Epithelial cell of prostate (primary cell): ENCODE data around the gene KAT2B.

Source experiments
- DNase-seq: peaks from one replicate; pipeline ENCODE4 v3.0.0-alpha.2; 2011; ENCODE audit warnings: low read depth, low spot score
- H3K27ac ChIP-seq: fragments of 450-650 bp; 2 replicates; pipeline ENCODE4 v1.5.1; 2017; ENCODE audit warnings: mild to moderate bottlenecking

KAT2B gene

DNA sequence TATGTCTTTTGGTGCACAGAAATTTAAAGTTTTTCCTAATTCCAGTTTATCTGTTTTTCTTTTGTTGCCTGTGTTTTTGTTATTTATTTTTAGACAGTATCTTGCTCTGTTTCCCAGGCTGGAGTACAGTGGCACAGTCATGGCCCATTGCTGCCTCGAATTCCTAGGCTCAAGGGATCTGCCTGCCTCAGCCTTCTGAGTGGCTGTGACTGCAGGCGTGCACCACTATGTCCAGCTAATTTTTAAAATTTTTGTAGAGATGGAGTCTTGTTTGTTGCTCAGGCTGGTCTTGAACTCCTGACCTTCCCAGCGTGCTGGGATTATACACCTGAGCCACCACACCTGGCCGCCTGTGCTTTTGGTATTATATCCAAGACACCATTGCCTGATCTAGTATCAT lies 22.8 kb downstream of the KAT2B start:
- no peak for DNase-seq
- no peak overlapping the region for H3K27ac ChIP-seq

DNA sequence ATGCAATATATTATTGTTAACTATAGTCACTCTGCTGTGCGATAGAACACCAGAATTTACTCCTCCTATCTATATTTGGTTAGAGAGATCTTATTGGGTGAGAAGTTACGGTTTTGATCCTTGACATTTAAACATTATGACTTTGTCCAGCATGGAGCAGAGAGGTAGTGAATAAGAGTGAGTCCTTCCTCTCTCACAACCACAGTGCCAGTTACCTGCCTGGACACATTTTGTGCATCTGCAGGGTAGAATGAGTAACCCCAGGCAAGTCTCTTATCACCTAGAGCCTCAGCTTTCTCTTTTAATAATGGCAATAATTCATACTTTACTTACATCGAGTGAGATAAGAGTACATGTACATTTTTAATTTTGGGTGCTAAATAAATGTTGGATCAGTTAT lies 24.1 kb downstream of the KAT2B start:
- DNase-seq = peak; percentile 64
- peak overlapping the region; percentile 52 for H3K27ac ChIP-seq

DNA sequence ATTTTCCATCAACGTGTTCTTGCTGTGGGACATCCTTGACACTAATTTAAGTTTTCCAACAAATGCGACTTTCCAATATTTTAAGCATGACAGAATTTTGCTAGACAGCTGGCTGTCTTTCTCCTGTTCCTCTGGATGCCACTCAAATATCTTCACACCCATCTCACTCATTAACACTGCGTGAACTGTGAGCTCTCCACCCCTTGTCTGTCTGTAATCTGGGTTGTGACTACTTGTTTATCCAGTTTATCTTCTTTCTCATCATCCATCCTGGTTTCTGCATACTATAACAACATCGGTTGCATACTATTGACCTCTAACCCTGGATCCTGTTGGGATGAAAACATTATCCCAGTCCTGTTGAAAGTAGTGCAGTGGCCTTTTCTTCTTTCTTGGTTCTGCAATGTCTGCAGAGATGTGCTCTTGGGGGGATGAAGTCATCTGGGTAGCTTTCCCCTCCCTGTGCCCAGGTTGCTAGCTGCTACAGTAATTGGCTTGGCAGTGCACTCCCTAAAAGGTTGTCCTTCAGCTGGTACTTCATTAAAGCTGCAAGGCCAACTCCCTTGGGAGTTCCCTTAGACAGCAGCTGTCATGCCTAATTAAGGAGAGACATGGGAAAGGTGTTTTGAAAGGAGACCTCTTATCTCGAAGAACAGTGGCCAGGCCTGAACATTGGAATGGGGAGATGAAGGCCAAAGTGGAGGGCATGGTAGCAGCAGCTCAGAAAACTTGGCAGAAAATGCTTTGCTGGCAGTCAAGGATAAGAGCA lies 24.7 kb downstream of the KAT2B start:
- no peak for DNase-seq

DNA sequence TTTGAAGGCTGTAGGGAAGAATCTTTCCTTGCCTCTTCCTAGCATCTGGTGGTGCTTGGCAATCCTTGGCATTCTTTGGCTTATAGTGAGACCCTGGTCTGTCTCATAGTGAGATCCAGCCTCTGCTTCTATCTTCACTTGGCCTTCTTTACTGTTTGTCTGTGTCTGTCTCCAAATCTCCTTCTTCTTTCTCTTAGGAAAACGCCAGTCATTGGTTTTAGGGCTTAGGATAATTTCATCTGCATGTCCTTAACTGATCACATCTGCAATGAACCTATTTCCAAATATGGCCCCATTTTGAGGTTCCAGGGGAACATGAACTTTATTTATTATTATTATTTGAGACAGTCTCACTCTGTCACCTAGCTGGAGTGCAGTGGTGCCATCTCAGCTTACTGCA lies 25.8 kb downstream of the KAT2B start:
- DNase-seq = no peak
- H3K27ac ChIP-seq = no peak overlapping the region

More for the DNA sequence above, 24.7 kb downstream of the KAT2B start:
- peak overlapping the region; percentile 52 for H3K27ac ChIP-seq

DNA sequence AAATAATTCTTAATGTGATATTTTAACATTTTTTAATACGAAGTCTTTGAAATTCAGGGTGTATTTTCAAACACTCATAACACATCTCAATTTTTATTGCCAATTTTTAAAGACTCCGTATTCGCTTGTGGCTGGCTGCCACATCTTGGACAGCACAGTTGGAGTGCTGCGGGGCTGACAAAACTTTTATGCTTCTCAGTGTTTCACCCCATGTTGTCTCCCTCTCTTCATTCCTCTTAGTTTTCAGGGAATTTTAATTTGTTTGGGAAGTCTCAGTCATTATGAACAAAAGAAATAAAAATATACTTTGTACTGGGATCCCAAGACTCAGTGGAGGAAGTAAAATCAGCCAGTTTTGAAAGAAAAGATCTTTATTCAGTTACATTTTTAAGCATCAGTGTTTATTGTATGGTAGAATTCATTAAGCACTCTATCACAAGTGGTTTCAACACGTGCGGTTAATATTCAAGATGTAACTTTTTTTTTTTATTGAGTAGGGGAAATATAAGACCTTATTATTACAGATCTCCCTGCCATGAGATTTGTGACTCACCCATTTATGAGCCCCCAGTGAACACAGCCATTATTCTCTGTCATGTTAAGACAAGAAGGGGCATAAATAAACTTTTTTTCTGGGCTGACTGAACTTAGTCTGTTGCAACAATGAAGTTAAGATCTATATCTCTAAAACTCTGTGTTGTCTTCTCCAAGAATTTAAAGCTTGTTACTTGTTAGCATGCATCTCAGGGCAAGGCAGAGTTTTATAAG lies 26.8 kb downstream of the KAT2B start:
- peak; percentile 51 for DNase-seq
- H3K27ac ChIP-seq = peak overlapping the region; percentile 4

DNA sequence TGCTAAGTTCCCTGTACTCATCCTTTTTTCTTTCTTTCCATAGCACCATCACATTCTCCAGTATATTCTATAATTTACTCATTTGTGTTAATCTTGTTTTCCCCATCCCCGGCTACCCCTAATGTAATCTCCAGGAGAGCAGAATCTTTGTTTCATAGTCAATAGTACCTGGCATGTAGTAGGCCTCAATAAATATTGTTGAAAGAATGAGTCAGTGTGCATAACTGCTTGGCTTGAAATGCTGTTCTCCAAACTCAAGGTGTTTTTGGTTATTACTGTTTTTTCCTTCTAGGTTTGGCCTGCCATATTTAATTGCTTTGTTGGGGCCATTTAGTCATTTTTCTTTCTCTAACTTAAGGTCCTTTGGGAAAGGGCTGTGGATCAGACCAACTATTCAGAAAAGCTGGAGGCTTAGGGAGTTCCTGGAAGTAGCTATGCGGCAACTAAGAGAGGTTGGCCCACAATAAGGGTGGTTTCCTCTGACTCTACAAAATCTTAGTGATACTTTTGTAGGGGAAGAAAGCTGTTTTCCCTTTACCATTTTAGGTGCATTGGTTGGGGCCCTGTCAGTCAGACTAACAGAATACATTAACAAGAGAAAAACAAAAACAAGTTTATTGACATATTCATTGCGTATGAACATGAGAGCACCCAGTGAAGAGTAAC lies 28.4 kb downstream of the KAT2B start:
- DNase-seq = no peak

DNA sequence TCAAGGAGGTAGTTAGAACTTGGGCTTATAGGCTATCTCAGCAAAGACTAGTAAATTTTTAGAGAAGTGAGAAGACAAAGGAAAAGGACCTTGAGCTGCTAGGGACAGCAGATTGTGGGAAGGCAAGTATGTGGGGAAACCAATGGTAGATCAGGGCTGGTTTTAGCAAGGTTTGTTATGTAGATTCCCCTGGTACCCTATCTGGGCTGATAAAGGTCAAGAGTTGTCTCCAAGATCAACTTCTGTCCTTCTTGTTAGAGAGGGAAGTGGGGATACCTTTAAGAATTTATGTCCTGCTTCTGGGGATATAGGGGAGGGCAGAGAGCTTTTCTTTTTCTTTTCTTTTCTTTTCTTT lies 28.9 kb downstream of the KAT2B start:
- H3K27ac ChIP-seq = no peak overlapping the region
- DNase-seq = no peak

More for the DNA sequence above, 28.4 kb downstream of the KAT2B start:
- H3K27ac ChIP-seq = no peak overlapping the region

DNA sequence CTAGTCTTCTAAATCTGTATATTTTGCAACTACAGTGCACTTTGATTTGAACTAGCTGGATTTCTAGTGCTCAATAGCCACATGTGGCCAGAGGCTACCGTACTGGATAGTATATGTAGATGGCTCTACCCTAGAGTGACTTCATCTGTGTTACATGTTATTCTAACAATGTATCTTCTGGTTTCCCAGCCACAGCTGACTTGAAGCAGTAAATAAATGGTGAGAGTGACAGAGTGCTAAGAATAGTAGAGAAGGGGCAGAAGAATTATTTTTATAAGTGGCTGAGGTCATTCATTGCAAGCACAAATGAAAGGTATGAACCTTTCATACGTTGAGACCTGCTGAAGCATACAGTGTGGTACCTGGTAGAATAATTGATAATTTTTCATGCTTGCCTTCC lies 30.9 kb downstream of the KAT2B start:
- H3K27ac ChIP-seq = no peak overlapping the region
- no peak for DNase-seq

DNA sequence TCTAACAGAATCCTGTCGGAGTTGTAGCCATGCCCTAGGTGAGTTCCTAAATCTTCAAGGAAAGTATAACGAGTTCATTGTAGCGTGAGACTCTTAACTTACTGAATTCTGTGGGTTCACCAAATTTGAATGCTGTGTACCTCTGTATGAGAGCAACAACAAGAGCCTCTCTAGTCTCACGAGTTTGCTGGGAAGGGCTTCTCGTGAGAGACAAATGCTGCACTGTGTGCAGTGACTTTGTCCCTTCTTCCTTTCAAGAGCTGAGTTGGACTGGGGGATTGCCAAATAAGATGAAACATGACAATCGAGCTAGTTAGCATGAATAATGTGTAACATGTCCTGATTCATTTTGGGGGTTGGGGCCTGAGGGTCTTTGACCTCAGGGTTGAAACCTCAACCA lies 32.2 kb downstream of the KAT2B start:
- H3K27ac ChIP-seq = no peak overlapping the region
- DNase-seq = no peak

DNA sequence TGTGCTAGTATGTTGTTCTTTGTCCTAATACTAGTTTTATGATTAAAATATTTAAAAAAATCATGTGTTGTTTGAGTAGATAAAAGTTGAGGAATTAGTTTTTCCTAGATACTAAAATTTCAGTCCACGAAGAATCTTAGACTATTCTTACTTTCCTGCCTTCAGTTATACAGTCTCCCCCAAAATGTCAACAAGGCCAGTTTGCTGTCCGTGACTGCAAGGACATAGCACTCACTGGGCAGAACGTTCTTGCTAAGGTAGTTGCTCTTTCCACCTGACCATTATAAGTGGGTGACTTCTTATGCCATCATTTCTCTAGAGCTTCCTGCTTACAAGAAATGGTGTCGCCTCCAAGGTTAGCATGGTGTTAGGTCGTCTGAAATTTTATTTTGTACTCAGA lies 32.8 kb downstream of the KAT2B start:
- no peak for DNase-seq
- peak overlapping the region; percentile 53 for H3K27ac ChIP-seq

DNA sequence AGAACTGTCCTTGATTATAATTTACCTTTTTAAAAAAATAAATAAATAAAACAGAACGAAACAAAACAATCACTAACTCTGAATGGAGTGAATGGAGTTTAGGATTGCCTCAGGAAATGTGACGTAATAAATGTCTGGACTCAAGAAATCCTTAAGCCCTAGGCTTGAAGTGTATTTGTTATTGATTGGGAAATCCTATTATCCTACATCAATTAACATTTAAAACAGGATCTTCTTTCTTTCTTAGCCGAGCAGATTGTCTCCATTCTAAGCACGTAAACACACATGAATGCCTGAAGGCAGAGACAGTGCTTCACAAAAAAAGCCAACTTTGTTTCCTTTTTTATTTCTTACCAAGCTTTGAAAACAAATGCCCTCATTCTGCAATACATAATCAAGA lies 33.4 kb downstream of the KAT2B start:
- H3K27ac ChIP-seq = peak overlapping the region; percentile 53
- DNase-seq = no peak

DNA sequence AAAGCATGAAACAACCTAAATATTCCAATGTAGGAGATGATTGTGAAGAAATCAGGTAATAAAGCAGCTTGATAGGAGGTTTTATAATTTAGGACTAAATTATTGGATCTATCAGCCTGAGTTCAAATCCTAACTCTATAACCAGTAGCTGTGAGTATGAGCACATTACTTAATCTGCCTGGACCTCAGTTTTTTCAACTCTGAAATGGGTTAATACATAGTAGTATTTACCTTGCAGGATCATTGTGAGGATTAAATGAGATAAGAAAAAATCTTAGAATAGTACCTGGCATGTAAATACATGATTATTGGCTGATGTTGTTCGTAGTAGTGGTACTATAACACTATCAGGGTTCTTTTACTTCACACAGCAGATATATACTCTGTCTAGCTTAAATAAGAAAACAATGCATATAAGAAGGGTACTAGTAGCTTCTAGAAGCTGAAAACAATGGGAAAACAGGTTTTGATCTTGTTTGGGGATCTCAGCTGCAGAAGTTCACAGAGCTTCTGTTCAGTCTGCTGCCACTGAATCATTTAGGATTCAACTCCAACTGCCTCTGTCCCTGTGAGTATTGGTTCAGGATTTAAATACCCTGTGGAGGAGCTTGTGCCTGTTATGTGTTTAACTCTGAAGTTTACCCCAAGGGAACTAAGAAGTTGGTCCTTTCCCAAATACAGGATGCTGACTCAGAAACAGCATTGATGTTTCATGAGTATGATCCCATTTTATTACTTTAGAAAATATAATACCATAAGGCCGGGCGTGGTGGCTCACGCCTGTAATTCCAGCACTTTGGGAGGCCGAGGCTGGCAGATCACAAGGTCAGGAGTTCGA lies 34.2 kb downstream of the KAT2B start:
- peak; percentile 40 for DNase-seq
- H3K27ac ChIP-seq = peak overlapping the region; percentile 53

DNA sequence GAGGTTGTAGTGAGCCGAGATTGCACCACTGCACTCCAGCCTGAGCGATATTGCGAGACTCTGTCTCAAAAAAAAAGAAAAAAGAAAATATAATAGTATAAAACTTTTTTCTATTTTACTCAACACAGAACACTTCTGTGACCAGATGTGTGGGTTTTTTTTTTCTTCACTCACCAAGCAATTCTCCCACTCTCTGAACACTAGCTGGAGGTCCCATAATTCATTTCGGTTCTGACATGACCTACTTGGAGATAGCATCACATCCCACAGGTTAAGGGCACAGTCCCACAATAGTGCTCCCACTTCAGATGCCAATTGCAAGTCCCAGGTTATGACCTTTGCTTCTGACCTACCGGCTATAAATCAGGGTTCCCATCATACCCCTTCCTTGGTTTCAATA lies 35.0 kb downstream of the KAT2B start:
- no peak for DNase-seq
- peak overlapping the region; percentile 53 for H3K27ac ChIP-seq

DNA sequence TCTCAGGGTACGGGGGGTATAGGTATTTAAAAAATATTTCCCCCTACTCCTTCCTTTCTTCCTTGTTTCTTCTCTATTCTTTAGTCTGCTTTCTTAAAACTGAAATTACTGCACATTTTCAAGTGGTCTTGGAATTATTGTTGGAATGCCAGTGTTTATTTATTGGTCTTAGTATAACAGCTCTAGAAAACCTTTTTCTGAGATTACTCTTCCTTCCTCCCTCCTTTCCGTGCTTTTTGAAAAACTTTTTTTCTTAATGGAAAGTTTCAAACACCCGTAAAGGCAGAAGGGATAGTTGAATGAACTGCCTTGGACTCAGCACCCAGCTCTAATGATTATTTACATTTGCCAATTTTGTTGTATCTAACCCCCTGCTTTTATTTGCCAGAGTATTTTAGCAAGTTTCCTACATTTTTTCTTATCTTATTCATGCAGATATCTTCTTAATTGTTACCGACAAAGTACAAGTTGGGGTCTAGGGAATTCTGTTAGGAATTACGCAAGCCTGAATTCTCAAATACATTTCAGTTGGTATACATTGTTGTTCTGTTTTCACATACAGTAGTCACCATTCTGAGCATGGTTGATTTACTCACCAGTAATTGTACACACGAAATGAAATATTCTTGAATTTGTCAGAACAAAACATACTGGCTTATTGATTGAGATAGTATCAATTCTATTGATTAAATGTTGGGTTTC lies 36.2 kb downstream of the KAT2B start:
- no peak overlapping the region for H3K27ac ChIP-seq

DNA sequence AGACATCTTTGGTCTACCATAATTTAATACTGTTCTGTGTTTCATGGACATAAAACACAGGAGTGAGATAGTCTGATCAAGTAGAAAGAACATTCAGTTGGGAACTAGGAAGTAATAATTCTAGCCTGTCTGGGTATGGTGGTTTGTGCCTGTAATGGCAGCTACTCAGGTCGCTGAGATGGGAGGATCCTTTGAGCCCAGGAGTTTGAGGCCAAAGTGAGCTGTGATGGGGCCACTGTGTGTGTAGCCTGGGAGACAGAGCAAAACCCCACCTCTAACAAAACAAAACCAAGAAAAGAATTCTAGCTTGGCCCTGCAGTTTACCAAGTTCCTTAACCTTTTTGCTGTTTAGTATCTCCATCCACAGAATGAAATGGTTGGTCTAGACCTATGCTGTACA lies 36.8 kb downstream of the KAT2B start:
- H3K27ac ChIP-seq = no peak overlapping the region
- no peak for DNase-seq

More for the DNA sequence above, 36.2 kb downstream of the KAT2B start:
- DNase-seq = no peak

DNA sequence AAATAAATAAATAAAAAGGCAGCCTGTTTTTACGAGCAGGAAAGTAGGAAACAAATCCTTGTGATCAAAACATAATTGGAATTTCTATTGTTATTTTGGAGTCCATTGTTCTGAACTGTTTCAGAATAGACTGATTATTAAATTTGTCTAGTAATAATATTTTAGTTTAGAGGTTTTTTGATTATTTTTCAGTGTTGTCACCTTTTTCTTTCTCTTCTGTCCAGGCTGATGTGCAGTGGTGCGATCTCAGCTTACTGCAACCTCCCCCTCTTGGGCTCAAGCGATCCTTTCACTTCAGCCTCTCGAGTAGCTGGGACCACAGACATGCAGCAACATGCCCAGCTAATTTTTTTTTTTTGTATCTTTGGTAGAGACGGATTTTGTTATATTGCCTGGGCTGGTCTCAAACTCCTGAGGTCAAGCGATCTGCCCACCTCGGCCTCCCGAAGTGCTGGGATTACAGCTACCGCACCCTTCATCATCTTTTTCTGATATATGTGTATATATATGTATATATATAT lies 38.0 kb downstream of the KAT2B start:
- no peak overlapping the region for H3K27ac ChIP-seq

DNA sequence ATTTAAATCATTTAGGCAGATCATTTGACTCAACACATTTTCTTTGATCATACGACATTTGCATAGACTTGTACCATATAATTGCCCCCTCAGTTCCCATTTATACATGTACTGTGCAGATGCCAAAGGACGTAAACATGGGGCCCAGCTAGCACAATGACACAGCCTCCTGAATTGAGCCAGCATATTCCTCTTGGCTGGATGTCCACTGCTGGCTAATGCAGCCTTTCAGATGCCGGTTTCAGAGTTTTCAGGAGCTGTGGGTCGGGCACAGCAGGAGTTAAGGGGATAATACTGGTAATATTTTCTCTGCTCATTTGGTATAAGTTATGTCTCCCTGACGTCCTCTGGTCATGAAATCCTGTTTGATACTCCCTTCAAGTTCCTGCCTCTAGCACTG lies 39.4 kb downstream of the KAT2B start:
- DNase-seq = no peak
- H3K27ac ChIP-seq = no peak overlapping the region

More for the DNA sequence above, 38.0 kb downstream of the KAT2B start:
- no peak for DNase-seq

DNA sequence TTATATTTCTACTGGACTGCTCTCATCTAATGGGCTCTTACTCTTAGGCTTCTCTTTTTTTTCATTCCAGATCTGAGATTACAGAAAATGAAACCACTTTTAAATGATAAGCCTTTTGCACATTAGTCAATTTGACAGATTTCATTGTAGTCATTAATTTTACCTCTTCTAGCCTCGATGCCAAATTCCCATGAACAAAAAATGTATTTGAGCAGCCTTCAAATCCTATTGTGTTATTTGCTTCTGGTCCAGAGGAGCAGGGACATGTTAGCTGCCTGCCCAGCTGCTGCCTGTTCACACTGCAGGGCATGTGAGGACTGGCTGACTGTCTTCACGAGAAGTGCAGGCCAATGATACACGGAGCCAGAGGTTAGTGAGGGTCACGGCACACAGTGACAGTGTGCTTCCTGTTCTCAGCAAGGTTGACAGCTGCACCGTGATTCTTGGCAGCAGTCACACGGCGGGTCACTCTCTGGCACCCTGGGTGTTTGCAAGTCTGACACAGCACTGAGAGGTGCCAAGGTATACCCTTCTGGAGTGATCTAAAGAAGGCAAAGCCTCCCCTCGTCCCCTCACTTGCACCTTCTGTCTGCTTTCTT lies 40.8 kb downstream of the KAT2B start:
- peak; percentile 33 for DNase-seq
- H3K27ac ChIP-seq = no peak overlapping the region

DNA sequence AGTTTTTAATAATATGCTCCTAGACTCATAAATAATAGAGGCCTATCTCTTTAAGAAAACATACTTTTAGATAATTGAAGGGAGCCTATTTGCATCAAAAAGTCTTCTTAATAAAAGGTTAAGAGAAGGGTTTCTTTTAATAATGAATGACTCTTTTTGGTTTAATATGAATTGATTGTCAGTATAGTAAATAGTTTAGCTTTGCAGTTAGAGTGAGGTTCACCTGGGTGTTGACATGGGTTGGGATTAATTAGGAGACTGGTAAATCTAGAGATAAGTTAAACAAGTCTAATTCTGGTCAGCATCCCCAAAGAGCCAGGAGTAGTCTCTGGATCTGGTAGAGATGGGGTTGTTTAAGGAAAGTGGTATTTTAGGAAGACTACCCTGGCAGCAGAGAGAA lies 43.0 kb downstream of the KAT2B start:
- DNase-seq = no peak

More for the DNA sequence above, 43.0 kb downstream of the KAT2B start:
- no peak overlapping the region for H3K27ac ChIP-seq
